ENCODE measurements around the gene MRPS22.
"Not testable (repeated sequence)": the region's sequence is repeated elsewhere in the genome, so short reads cannot be mapped to it uniquely, and the experiment has no call there.

The MRPS22 gene

DNA sequence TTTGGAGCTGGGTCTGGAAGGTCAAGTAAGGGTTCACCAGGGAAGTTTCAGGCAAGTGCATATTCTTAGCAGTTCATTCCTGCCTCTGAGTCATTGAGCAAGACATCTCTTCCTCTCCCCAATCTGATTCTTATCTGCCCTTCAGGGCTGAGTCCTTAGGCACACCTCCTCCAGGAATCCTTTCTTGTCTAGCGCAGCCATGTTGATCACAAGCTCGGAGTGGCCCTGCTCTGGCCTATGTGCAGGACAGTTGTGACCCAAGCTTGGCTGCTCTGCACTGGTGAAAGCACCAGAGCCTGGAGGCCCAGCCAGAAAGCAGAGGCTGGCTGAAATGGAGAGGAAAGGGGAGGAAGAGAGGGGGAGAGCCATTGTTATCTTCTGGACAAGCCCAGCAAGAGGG is 30.9 kb upstream of the MRPS22 start:
- DNase-seq: no peak

DNA sequence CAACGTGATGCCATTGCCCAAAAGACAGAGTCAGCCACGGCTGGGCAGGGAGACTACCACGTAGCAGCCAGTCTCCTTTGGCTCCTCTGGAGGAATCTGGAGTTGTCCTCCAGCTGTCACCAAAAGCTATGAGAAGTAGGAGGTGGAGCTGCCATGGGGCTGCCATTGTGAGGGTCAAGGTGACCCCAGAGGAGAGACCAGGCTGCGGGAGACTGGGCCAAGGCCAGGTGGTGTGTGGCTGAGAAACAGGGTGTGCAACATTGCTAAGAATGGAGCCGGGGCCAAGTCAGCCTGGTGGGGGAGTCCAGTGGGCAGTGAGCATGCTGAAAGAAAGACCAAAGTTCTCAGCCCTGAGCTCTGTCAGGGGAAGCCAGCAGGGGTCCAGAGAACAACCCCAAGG is 29.9 kb upstream of the MRPS22 start:
- DNase-seq: no peak

DNA sequence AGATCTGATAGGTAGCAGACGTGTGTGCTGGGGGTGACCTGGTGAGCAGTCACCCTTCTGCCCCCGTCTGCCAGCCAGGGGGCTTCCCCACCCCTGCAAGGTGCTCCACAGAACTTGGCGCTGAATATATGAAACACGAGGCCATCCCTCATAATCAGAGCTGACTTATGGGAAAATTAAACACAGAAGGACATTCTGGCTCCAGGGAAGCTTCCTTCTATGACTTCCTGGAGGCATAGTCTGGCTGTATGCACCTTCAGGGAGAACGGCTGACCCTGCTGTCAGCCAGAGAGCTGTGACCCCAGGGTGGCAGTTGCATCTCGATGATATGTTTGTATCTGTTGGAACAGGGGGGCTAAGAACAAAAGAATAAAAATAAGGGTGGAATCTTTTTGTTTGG is 26.6 kb upstream of the MRPS22 start:
- DNase-seq: no peak

DNA sequence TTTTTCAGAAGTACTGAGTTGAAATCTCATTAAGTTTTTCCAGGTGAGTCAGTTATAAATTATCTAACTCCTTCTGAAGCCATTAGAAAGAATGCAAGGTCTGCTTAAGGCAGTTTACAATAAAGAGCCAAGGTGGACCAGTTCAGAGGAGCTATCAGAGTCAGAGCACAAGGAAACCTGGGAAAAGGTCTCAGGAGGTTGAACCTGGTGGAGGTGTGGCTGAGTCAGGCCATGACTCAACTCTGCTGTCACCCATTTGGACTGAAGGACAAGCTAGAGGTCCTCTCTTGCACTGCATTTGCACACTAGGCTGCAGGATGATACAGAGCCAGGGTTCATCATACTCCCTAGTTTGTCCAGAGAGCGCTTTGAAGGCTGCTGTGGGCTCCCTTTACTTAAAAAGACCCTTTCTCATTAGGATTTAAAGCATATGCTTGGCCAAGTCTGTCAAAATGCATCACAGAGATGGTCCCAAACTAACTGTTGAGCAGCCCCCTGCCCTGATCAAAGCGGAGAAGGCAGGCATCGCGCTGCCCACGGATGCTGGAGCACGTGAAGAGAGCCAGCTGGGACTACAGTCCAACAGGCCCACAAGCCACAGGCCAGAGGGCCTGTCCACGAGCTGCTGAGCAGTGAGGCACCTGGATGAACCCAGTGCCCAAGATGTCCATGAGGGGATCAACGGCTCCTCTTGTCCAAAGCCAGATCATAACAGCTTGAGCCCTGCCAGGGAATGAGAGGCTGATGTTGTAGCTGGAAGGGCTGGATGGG is 26.0 kb upstream of the MRPS22 start:
- no peak for DNase-seq

DNA sequence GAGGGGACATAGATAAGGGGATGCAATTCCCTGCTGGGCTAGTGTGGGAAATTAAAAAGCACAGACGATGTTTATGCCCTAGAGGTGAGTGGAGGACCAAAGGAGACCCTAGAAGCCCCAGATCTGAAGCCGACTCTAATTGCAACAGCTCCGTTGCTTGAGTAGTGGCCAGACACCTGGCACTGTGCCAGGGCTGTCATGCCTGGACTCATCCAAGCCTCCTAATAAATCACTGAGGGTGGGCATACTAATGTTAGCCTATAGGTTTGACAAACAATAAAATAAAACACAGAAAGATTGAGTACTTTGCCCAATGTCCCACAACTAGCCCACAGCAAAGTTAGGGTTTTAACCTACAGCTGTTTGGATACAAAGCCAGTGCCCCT is 25.4 kb upstream of the MRPS22 start:
- DNase-seq: no peak

DNA sequence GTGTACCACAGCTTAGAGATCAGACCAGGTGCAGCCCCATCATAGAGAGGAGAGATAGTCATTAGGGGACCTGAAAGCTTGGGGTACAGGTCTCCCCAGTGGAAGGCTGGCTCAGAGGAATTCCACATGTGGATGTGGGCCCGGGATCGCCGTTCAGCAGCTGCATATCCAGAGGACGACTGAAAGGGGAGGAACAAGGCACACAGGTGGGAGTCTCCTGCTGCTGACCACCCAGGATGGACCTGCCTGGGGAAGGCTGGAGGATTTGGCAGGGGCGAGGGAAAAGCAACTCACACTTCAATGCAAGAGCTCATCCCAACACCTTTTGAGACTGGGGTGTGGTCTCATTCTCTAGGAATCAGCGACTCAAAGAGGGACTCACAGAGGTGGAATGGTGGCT is 25.0 kb upstream of the MRPS22 start:
- no peak for DNase-seq

DNA sequence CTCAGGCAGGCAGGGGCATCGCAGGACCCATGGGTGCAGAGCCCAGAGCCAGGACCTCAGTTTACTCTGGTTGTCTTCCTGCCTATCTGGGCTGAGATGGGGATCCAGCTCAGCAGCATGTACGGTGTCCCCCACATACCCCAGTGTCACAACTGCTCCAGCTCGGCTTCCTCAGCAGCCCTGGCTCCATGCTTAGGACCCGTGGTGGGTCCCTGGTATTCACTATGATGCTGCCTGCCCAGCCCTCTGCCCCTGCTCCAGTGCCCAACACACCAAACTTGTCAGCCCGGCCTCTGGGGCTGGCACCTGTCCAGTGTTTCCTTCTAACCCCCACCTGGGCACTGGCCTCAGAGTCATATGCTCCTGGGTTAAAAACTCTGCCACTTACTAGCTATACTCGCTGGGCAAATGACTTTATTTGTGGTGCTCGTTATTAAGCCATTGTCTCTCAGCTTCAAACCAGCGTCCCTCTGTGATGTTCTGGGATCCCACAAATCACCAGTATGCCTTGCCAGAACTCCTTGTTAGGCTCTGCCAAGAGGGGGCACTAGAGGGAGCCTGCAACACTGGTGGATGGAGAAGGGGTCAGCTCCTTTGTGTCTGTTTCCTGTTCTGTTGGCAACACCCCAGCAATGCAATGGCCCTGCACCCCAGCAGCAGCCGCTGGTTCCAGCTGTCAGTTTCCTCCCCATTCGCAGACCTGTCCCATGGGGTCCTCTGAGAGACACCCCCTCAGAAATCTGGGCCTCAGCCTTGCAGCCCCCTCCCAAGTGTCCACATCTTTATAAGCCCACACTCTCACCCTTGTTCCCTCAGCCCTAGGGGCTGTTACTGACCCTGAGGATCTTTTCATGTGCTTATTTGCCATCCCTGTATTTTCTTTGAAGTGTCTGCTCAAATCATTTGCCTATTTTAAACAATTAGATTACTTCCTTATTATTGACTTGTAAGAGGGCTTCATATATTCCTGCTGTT is 24.1 kb upstream of the MRPS22 start:
- peak; percentile 34 for DNase-seq

DNA sequence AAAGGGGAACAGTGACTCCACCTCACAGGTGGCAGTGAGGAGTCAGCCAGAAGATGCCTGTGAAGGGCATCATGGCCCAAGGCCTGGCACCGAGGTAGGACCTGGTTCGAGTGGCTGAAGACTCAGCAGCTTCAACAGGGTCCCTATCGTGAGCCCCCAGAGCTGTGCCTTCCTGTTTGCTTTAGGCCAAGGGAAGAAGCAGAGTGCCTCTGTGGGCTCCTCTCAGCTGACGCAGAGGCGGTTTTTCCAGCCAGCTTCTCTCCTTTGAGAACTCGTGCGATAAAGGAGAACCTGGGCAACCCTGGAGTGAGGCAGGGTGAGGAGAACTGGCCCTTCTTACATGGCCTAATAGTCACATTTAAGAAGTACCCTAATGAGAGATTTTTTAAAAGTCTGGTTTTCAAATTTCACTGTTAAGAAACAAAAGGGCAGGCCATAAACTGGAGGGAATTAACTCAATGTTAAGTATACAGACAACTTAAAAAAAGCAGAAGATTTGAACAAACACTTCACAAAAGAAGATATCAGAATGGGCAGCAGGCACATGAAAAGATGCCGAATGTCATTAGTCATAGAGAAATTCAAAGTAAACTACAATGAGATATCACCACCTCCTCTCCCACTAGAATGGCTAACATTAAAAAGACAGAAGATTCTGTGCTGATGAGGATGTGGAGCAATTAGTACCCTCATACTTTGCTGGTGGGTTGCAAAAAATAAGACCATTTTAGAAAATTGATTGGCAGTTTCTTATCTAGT is 23.1 kb upstream of the MRPS22 start:
- DNase-seq: no peak

DNA sequence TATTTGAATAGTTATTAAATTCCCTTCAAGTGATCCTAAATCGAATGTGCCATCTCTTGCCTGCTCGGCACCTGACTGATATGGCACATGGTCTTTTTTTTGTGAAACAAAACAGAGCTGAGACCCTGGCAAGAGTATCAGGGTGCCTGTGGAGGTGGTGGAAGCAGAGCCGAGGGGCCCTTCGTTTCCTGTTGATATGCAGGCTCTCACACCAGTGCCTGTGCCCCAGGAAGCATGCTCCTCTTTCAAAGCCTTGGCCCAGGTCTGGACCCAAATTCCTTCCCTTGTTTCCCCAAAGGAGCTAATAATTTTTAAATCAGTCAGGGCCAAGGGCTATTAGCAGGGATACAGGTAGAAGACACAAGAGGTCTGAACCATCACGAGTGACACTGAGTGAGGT is 21.5 kb upstream of the MRPS22 start:
- DNase-seq: no peak

DNA sequence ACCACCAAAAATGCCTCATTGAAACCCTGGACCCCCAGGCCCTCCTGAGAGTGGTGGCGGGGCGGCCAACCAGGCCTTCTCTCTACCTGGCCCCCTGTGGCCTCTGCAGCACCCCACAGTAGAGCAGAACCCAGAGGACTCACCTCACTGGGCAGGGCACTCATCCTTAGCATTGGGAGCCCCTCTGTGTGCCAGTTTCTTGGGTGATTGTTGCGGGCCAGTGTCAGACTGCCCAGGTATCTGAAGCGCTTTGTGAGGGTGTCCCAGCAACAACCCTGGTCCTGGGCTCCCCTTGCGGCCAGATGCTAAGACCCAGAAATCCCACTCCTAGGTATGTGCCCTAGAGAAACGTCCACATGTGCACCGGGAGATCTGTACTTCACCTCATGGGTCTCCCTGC is 20.7 kb upstream of the MRPS22 start:
- no peak for DNase-seq

DNA sequence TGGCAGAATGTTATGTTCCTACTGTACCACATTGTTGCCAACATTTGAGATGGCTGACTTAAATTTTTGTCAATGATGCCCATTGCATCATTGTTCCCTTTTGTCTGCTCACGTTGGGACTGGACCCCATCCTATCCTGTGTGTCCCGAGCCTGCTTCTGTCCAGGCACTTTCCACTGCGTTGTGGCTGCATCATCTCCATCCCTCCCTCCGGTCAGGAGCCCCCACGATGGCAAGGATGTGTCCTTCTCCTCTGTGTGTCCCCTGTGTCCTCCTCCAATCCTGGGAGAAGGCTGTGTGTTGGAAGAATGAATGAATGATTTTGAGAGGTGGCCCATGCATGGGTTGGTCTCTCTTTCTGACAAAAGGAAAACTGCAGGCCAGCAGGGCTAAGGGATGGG is 19.4 kb upstream of the MRPS22 start:
- DNase-seq: no peak

DNA sequence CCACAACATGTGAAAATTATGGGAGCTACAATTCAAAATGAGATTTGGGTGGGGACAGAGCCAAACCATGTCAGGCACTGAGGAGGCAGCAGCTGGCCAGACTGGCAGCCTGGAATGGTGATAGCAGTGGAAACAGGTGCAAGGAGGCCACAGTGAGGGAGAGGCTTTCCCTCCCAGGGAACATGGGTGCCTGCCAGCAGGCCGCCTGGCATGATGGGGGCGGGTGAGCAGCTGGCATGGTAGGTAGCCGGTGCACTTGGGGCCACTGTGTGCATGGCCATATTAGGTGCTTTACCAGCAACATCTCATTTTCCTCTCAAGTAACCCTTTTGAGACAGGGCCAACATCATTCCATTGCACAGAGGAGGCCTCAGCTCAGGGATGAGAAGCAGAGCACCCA is 18.3 kb upstream of the MRPS22 start:
- DNase-seq: peak; percentile 69

DNA sequence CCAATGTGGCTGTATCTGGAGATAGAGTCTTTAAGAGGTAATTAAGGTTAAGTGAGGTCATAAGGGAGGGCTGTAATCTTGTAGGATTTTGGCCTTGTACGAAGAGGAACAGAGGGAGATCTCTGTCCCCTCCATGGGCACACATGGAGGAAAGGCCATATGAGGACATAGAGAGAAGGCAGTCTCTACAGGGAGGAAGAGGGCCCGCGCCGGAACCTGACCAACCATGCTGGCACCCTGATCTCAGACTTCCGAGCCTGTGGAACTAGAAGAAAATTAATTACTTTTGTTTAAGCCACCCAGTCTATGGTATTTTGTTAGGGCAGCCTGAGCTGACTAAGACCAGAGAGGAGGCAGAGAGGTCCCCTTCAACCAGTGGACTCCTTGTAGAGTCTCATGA is 17.7 kb upstream of the MRPS22 start:
- DNase-seq: no peak

DNA sequence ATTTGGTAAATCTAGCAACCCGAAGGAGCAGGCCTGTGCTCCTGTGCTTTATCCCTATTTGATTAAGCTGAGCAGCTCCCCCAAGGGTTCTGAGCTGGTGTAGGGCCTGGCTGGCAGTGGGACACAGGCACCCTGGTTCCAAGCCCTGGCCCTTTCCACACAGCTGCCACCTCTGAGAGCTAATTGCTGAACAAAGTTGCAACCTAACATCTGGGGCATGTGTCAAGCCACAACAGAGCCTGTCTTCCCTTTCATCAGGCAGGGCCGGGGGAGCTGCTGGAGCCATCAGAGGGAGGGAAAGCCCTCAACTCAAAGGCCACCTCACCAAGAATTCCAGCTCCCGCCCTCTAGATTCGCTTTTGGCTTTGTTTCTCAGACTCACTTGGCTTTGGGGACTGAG is 17.1 kb upstream of the MRPS22 start:
- no peak for DNase-seq

DNA sequence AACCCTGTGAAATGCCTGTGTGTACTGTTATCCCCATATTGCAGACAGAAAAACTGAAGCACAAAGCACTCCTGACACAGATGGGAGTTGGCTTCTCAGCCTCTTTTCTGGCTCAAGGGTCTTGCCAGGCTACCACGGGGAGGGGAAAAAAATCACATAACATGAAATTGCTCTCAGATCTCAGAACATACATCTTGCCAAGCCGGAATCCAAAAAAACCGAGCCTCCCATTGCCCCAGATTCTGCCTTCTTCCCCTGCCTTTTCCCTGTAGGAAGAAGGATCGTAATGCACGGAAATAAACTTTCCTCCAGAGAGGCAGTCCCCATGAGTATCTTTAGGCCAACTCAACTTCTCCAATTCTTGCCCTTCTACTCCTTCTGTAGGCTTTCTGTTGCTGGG is 16.6 kb upstream of the MRPS22 start:
- no peak for DNase-seq

DNA sequence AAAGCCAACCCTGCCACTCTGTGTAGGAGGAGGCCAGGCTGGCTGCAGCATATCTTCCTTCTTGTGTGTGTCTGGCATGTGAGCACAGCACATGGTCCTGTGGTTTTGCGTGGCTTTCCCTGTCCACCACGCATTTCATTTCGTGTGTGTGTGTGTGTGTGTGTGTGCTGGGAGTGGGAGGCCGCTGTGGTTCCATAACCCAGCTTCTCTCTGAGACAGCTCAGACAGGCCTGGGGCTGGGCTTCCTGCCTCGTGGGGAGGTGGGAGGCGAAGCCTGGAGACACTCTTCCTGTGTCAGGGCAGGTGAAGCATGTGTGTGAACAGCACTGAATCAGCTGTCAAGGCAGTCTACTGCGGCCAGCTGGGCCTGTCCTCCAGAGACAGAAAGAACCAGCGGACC is 16.0 kb upstream of the MRPS22 start:
- DNase-seq: no peak

DNA sequence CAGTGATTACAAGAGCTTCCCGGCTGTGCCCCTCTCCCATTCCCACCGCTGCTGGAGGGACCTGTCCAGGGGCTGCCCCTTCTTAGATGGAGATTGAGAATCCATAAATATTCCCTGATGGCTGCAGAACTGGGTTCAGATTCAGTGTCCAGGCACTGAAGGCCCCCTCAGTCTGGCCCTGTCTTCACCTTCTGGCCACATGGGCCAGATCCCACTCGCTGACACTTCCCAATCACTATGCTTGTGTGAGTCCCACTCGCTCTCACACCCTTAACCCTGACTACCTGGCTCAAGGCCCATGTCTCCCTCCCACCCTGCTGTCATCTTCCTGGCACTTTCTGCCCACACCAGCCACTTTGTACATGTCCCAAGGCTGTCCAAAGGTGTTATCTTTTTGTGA is 15.5 kb upstream of the MRPS22 start:
- DNase-seq: no peak

DNA sequence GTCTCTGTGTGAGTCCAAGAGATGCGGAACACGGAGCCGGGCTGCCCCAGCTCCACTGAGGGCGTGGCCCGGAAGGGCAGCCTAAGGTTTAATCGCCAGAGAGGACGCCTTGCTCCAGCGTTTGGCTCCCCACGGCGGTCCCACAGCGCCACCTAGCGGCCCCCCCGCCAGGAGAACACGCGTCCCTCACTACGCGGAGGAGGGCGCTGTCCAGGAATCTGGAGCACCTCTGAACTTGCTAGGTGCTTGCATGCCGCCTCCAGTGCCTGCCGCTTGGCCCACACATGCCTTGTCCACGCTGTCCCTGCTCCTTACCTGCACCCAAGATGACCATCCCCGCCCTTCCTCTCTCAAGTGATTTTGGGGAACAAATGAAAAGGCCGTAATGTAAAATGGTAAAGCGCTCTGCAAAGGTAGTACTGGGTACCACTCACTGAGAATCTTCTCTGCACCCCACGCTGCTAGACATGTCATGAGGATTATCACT is 14.4 kb upstream of the MRPS22 start:
- peak; percentile 57 for DNase-seq

DNA sequence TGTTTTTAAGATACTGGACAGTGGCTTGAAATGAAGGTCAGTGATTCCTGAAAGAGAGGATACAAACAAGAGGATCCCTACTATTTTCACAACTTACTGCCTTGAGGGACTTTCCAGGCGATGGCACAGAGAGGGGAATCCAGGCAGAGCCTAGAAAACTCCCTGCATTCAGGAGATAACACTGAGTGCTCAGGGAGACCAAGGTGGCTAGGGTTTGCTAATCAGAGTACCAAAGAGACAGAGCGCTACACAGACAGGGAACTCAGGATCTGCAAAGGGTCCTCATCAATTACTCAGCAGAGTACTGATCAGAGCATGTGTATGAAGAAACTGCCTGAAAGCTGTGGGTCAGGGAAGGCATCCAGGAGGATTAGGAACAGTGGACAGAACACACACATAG is 11.7 kb upstream of the MRPS22 start:
- DNase-seq: no peak

DNA sequence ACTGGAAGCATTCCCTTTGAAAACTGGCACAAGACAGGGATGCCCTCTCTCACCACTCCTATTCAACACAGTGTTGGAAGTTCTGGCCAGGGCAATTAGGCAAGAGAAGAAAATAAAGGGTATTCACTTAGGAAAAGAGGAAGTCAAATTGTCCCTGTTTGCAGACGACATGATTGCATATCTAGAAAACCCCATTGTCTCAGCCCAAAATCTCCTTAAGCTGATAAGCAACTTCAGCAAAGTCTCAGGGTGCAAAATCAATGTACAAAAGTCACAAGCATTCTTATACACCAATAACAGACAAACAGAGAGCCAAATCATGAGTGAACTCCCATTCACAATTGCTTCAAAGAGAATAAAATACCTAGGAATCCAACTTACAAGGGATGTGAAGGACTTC is 9.1 kb upstream of the MRPS22 start:
- DNase-seq: not testable (repeated sequence)

DNA sequence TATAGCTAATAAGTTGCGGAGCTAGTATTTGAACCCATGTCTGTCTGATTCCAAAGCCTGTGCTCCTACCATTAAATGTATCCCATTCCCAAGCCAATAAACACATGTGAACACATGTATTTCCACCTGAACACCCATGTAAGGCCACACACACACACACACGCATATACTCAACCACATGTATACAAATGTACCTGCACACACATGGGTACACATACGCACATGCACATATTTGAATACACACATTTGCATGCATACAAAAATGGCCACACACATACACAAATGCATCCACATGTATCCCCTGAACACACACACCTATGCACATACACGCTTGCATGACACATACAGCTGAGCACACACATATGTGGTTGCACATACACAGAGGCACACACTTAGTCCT is 5.4 kb upstream of the MRPS22 start:
- DNase-seq: no peak

DNA sequence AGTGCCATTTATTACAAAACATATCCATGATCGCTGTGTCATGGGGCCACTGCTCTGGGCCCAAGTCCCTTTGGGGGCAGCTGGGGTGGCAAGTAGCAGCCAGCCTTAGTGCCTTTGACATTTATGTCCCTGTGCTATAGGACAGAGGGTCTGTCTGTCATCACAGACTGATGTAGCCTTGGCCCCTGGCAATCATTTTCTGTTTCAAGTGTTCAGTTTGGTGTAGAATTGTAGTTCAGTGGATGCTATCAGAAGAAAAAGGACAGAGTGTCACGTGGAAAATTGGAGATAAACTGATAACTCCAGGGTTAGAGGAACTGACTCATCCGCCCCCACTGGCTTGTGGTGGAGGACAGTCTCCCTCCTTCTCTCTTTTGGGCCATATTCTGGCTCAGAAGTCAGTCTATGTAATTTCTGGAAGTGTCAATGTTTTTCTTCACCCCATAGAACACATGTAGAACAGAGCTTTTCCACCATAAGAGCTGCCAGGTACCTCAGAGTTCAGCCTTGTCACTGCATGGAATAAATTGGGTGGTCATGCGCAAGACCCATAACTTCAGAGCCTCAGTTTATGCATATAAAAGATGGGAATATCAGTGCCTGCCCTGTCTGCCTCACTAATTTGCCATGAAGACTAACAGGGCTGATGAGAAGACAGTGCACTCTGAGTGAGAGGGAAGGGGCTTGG is 4.5 kb upstream of the MRPS22 start:
- DNase-seq: no peak

DNA sequence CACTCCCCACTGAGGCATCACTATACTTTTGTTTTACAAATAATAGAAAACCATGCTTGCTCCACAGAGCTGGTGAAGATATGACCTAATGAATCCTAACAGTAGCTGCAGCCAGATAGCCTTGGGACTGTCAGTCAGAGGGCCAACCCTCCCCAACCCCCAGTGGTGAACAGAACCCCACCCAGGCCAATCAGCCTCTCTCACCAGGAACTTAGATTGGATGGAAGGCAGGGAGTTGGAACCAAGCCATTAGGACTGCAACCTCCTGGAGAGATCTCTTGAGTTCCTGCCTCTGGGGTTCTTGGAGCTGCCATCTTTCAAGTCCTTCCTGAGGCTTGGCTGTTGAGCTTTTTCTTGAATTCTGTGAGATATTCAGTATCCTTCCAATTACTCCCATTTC is 3.0 kb upstream of the MRPS22 start:
- no peak for DNase-seq

Measured in DMS 273 treated with DMSO at 0.1 percent for 48 hours (cell line).